GM06990 (cell line): ENCODE measurements around the gene CCDC92.

Source experiments
- DNase-seq: peaks from one replicate; pipeline ENCODE4 v3.0.0-alpha.2; 2011; ENCODE audit not compliant: insufficient read length; ENCODE audit errors: extremely low read depth
- H3K27me3 ChIP-seq: replicated peaks from 2 replicates; pipeline ENCODE4 v1.6.0; 2011; ENCODE audit warnings: low read length; ENCODE audit not compliant: control insufficient read depth, insufficient read depth
- H3K36me3 ChIP-seq: 2 replicates; pipeline ENCODE4 v1.5.1; 2011; ENCODE audit warnings: low read length; ENCODE audit not compliant: control insufficient read depth, insufficient read depth
- H3K4me3 ChIP-seq: replicated peaks from 2 replicates; pipeline ENCODE4 v1.5.1; 2011; ENCODE audit warnings: low read depth, mild to moderate bottlenecking, control low read depth, low read length
- CTCF ChIP-seq: IDR thresholded peaks from 2 replicates; pipeline ENCODE4 v1.5.1; 2011; ENCODE audit warnings: low read length, control low read depth, mild to moderate bottlenecking, inconsistent platforms; ENCODE audit not compliant: insufficient read depth, poor library complexity, severe bottlenecking

Gene CCDC92

GRCh38 chr12:123958462-123958861 is 14.2 kb downstream of the CCDC92 start:
- no peak for DNase-seq
- H3K36me3 ChIP-seq: no peaks in the 10 kb centered on the region
- no peaks in the 10 kb centered on the region for H3K27me3 ChIP-seq
- H3K4me3 ChIP-seq: no peak overlapping the region
- no peak for TF ChIP-seq CTCF

- no peaks in the 10 kb centered on the region for H3K27me3 ChIP-seq
- TF ChIP-seq CTCF: no peak
Measured at GRCh38 chr12:123957196-123957595, 15.4 kb downstream of the CCDC92 start.

GRCh38 chr12:123956249-123956648 is 16.4 kb downstream of the CCDC92 start:
- no peak overlapping the region for H3K4me3 ChIP-seq
- DNase-seq: no peak
- no peaks in the 10 kb centered on the region for H3K27me3 ChIP-seq
- TF ChIP-seq CTCF: no peak
- H3K36me3 ChIP-seq: no peaks in the 10 kb centered on the region

More at GRCh38 chr12:123957196-123957595, 15.4 kb downstream of the CCDC92 start:
- no peaks in the 10 kb centered on the region for H3K36me3 ChIP-seq
- no peak for DNase-seq
- H3K4me3 ChIP-seq: no peak overlapping the region

- no peaks in the 10 kb centered on the region for H3K27me3 ChIP-seq
- TF ChIP-seq CTCF: no peak
- DNase-seq: no peak
- no peak overlapping the region for H3K4me3 ChIP-seq
- no peaks in the 10 kb centered on the region for H3K36me3 ChIP-seq
Measured at GRCh38 chr12:123954647-123955350, 17.8 kb downstream of the CCDC92 start.

- no peak overlapping the region for H3K4me3 ChIP-seq
- TF ChIP-seq CTCF: no peak
- H3K36me3 ChIP-seq: no peaks in the 10 kb centered on the region
- no peaks in the 10 kb centered on the region for H3K27me3 ChIP-seq
- no peak for DNase-seq
Measured at GRCh38 chr12:123952037-123952436, 20.6 kb downstream of the CCDC92 start.

- Histone ChIP-seq H3K4me3 (no peak overlapping the region), H3K27me3 (no peaks in the 10 kb centered on the region), H3K36me3 (no peaks in the 10 kb centered on the region)
- DNase-seq: no peak
- no peak for TF ChIP-seq CTCF
Measured at GRCh38 chr12:123951467-123951866, 21.2 kb downstream of the CCDC92 start.
